IMR-90 (cell line): ENCODE results near the gene C13orf42. TPM values are rescaled to one million over a fixed set of nuclear protein-coding genes. Genes with fewer than 3 reads are reported as not detected.
A peak's percentile ranks its signal among the peaks of the same experiment; 100 is the strongest.

Source experiments
- ATAC-seq: fragments of 200-7000 bp; cut with Tn5 transposase; 2 replicates; pipeline ENCODE4 v1.9.1; 2020; ENCODE audit warnings: low read depth, mild to moderate bottlenecking, moderate library complexity
- BruUV-seq: library from RNA; stranded (reverse); fragments of 400-500 nt; replicated peaks from 2 replicates; lab custom pipeline; 2021; lab: Mats Ljungman, UMichigan
- CTCF ChIA-PET: fragments of 300-600 bp; formaldehyde crosslinking; extraction: SDS; loops from one replicate; lab custom pipeline; 2021; ENCODE audit warnings: antibody characterized with exemption; lab: Yijun Ruan, JAX
- POLR2A ChIA-PET: fragments of 300-600 bp; sonication (Branson Sonifier 250); formaldehyde crosslinking; loops from one replicate; lab custom pipeline; 2022; ENCODE audit warnings: antibody characterized with exemption; ENCODE audit not compliant: unreplicated experiment; lab: Charles Lee
- DNase-seq: peaks from one replicate; pipeline ENCODE4 v3.0.0; 2013
- H2AFZ ChIP-seq: replicated peaks from 2 replicates; pipeline ENCODE3; 2013; ENCODE audit warnings: low read length, mild to moderate bottlenecking; ENCODE audit not compliant: poor library complexity
- H2AK5ac ChIP-seq: 2 replicates; pipeline ENCODE4 v1.6.1; 2013; ENCODE audit warnings: low read depth, low read length, inconsistent platforms
- H2AK9ac ChIP-seq: replicated peaks from 2 replicates; pipeline ENCODE3; 2013; ENCODE audit warnings: mild to moderate bottlenecking, low read depth, low read length, moderate library complexity; ENCODE audit not compliant: poor library complexity
- H2BK120ac ChIP-seq: 2 replicates; pipeline ENCODE4 v1.6.1; 2013; ENCODE audit warnings: low read depth, low read length, inconsistent platforms
- H2BK15ac ChIP-seq: 3 replicates; pipeline ENCODE4 v1.6.1; 2013; ENCODE audit warnings: low read depth, low read length, inconsistent platforms
- H2BK20ac ChIP-seq: 2 replicates; pipeline ENCODE4 v1.6.1; 2013; ENCODE audit warnings: low read depth, mild to moderate bottlenecking, inconsistent platforms, low read length, moderate library complexity
- H2BK5ac ChIP-seq: 2 replicates; pipeline ENCODE4 v1.6.1; 2013; ENCODE audit warnings: mild to moderate bottlenecking, low read depth, low read length, inconsistent platforms; ENCODE audit not compliant: poor library complexity, severe bottlenecking
- H3K14ac ChIP-seq: replicated peaks from 2 replicates; pipeline ENCODE4 v1.6.1; 2013; ENCODE audit warnings: low read depth, low read length, inconsistent platforms
- H3K18ac ChIP-seq: 2 replicates; pipeline ENCODE4 v1.6.1; 2013; ENCODE audit warnings: low read depth, low read length, control low read depth
- H3K23ac ChIP-seq: 2 replicates; pipeline ENCODE4 v1.6.1; 2013; ENCODE audit warnings: low read depth, low read length, inconsistent platforms
- H3K27ac ChIP-seq: 2 replicates; pipeline ENCODE4 v1.5.1; 2013; ENCODE audit warnings: mild to moderate bottlenecking, control low read depth, low read length; ENCODE audit not compliant: insufficient read depth
- H3K27me3 ChIP-seq: 2 replicates; pipeline ENCODE4 v1.6.1; 2013; ENCODE audit warnings: low read length; ENCODE audit not compliant: control insufficient read depth, insufficient read depth
- H3K36me3 ChIP-seq: 2 replicates; pipeline ENCODE4 v1.6.1; 2013; ENCODE audit warnings: low read length, mixed read lengths; ENCODE audit not compliant: control insufficient read depth, insufficient read depth
- H3K4ac ChIP-seq: 2 replicates; pipeline ENCODE4 v1.6.1; 2013; ENCODE audit warnings: low read depth, low read length, inconsistent platforms
- H3K4me1 ChIP-seq: 2 replicates; pipeline ENCODE4 v1.6.1; 2013; ENCODE audit warnings: low read length, mixed read lengths; ENCODE audit not compliant: control insufficient read depth, insufficient read depth
- H3K4me2 ChIP-seq: 2 replicates; pipeline ENCODE4 v1.6.1; 2013; ENCODE audit warnings: low read depth, mild to moderate bottlenecking, control low read depth, low read length, moderate library complexity
- H3K4me3 ChIP-seq: 2 replicates; pipeline ENCODE4 v1.5.1; 2013; ENCODE audit warnings: low read depth, mild to moderate bottlenecking, control low read depth, low read length, moderate library complexity; ENCODE audit not compliant: insufficient read depth
- H3K56ac ChIP-seq: 2 replicates; pipeline ENCODE4 v1.6.1; 2013; ENCODE audit warnings: low read length, inconsistent platforms; ENCODE audit not compliant: insufficient read depth; ENCODE audit errors: extremely low read depth
- H3K79me1 ChIP-seq, 2 experiments: 2 replicates each; pipeline ENCODE4 v1.6.1; 2013; ENCODE audit warnings: low read length in 2 of 2, inconsistent platforms in 1 of 2, low read depth in 1 of 2
- H3K9ac ChIP-seq: 2 replicates; pipeline ENCODE4 v1.6.1; 2013; ENCODE audit warnings: low read depth, low read length, control low read depth
- H3K9me1 ChIP-seq: 2 replicates; pipeline ENCODE4 v1.6.1; 2013; ENCODE audit warnings: low read length, inconsistent platforms; ENCODE audit not compliant: insufficient read depth
- H3K9me3 ChIP-seq: 2 replicates; pipeline ENCODE4 v1.6.1; 2013; ENCODE audit warnings: low read length; ENCODE audit not compliant: control insufficient read depth, insufficient read depth
- H4K20me1 ChIP-seq: 2 replicates; pipeline ENCODE4 v1.6.1; 2013; ENCODE audit warnings: low read length, inconsistent platforms; ENCODE audit not compliant: insufficient read depth
- H4K5ac ChIP-seq: 2 replicates; pipeline ENCODE4 v1.6.1; 2013; ENCODE audit warnings: mild to moderate bottlenecking, low read depth, low read length, control low read depth
- H4K8ac ChIP-seq, 2 experiments: 2 replicates each; pipeline ENCODE4 v1.6.1; 2013; ENCODE audit warnings: low read depth in 2 of 2, low read length in 2 of 2, control low read depth in 1 of 2, inconsistent platforms in 1 of 2
- H4K91ac ChIP-seq: 2 replicates; pipeline ENCODE4 v1.6.1; 2013; ENCODE audit warnings: low read depth, low read length, inconsistent platforms; ENCODE audit not compliant: insufficient read depth
- CEBPB ChIP-seq: IDR thresholded peaks from 2 replicates; pipeline ENCODE4 v1.6.1; 2012; ENCODE audit warnings: low read depth, low read length, improper control_type of control experiment
- RAD21 ChIP-seq: IDR thresholded peaks from 2 replicates; pipeline ENCODE4 v1.6.1; 2012; ENCODE audit warnings: low read length, improper control_type of control experiment
- WGBS, 2 experiments: methylation state at CpG; one replicate each; pipeline versions ENCODE4 v1.1.5 to v1.1.7; 2013; ENCODE audit warnings: missing lambda C conversion rate in 2 of 2; ENCODE audit not compliant: insufficient read length in 1 of 2; ENCODE audit errors: extremely low coverage in 2 of 2; 5-methylcytosine and 5-hydroxymethylcytosine counted together
- dilution Hi-C: fragments of 300-500 bp; cut with HindIII; formaldehyde crosslinking; loops from one replicate; pipeline ENCODE4 v1.14.3; 2018; ENCODE audit warnings: low sequenced_read_pairs; ENCODE audit not compliant: unreplicated experiment
- in situ Hi-C: fragments of 300-500 bp; cut with MboI; formaldehyde crosslinking; loops from 3 replicates; pipeline ENCODE4 v1.14.3; 2019; ENCODE audit warnings: low sequenced_read_pairs, inconsistent platforms, mixed read lengths
- intact Hi-C: fragments of 100-400 bp; cut with micrococcal nuclease; formaldehyde crosslinking; loops from 2 replicates; pipeline ENCODE4 v1.10.0; 2022
- polyA plus RNA-seq, 3 experiments: library from polyadenylated mRNA; depleted of rRNA; stranded (reverse); fragments of >200 nt; gene quantifications; 2 replicates each; pipeline ENCODE4 v1.2.3, GENCODE V29; 2012; ENCODE audit warnings: low replicate concordance in 1 of 3
- total RNA-seq: library from RNA; depleted of rRNA; stranded (reverse); fragments of >200 nt; gene quantifications from 2 replicates; pipeline ENCODE4 v1.2.3, GENCODE V29; 2012

Gene C13orf42
- total and polyA plus RNA-seq, 2 of the 4 experiments (the other 2 are of a cell fraction) = not detected

DNA sequence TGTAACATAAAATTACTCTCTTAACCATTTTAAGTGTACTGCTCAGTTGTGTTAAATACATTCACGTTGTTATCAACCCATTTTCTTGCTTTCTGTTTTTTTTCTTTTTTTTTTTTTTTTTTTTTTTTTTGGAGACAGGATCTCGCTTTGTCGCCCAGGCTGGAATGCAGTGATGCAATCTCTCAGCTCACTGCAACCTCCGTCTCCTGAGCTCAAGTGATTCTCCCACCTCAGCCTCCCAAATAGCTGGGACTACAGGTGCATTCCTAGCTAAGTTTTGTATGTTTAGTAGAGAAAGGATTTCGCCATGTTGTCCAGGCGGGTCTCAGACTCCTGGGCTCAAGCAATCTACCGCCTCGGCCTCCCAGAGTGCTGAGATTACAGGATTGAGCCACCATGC, 42.5 kb upstream of the C13orf42 start:
- dilution Hi-C loops (no loop called here), in situ Hi-C loops (no loop called here), intact Hi-C loops (loop anchor here (5.0 kb wide), 1 partner anchor 279 kb away; no protein-coding TSS in a partner anchor)
- Histone ChIP-seq H2BK5ac (no peak overlapping the region), H3K9ac (no peak overlapping the region), H2BK15ac (no peak overlapping the region), H3K27me3 (peaks cover 16% of the 10 kb centered on the region), H3K14ac (no peak overlapping the region), H4K5ac (no peak overlapping the region), H3K36me3 (no peaks in the 10 kb centered on the region), H3K9me1 (no peaks in the 10 kb centered on the region), H4K8ac (no peak overlapping the region), H2AFZ (no peak overlapping the region), H3K9me3 (no peaks in the 10 kb centered on the region), H3K4ac (no peak overlapping the region), H3K23ac (no peak overlapping the region), H4K91ac (no peak overlapping the region), H3K4me1 (no peaks in the 10 kb centered on the region), H3K56ac (no peak overlapping the region), H3K4me3 (no peak overlapping the region), H4K20me1 (no peaks in the 10 kb centered on the region), H3K18ac (no peak overlapping the region), H2AK5ac (no peak overlapping the region), H3K27ac (no peak overlapping the region), H3K79me1 (no peaks in the 10 kb centered on the region), H2AK9ac (no peak overlapping the region), H3K4me2 (no peak overlapping the region), H2BK20ac (no peak overlapping the region), H2BK120ac (no peak overlapping the region)
- BruUV-seq = no TSS peak
- CTCF ChIA-PET = interaction anchor here (0.6 kb wide), 1 partner anchor 8 kb away, joined by 5 read pairs; no protein-coding TSS in a partner anchor
- POLR2A ChIA-PET = no interaction called here
- TF ChIP-seq CEBPB (0 out of 2 replicates have a peak, but pooled peaks have one; percentile 38), RAD21 (no peak)
- WGBS, 2 experiments = no CpG with 5 or more reads among the region's 8 CpGs
- DNase-seq (no peak), ATAC-seq (no peak)
